ENCODE results near the gene CENPC.
A peak's percentile ranks its signal among the peaks of the same experiment; 100 is the strongest.
"Not testable (repeated sequence)": the region's sequence is repeated elsewhere in the genome, so short reads cannot be mapped to it uniquely, and the experiment has no call there.

Gene CENPC, protein sequence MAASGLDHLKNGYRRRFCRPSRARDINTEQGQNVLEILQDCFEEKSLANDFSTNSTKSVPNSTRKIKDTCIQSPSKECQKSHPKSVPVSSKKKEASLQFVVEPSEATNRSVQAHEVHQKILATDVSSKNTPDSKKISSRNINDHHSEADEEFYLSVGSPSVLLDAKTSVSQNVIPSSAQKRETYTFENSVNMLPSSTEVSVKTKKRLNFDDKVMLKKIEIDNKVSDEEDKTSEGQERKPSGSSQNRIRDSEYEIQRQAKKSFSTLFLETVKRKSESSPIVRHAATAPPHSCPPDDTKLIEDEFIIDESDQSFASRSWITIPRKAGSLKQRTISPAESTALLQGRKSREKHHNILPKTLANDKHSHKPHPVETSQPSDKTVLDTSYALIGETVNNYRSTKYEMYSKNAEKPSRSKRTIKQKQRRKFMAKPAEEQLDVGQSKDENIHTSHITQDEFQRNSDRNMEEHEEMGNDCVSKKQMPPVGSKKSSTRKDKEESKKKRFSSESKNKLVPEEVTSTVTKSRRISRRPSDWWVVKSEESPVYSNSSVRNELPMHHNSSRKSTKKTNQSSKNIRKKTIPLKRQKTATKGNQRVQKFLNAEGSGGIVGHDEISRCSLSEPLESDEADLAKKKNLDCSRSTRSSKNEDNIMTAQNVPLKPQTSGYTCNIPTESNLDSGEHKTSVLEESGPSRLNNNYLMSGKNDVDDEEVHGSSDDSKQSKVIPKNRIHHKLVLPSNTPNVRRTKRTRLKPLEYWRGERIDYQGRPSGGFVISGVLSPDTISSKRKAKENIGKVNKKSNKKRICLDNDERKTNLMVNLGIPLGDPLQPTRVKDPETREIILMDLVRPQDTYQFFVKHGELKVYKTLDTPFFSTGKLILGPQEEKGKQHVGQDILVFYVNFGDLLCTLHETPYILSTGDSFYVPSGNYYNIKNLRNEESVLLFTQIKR

DNA sequence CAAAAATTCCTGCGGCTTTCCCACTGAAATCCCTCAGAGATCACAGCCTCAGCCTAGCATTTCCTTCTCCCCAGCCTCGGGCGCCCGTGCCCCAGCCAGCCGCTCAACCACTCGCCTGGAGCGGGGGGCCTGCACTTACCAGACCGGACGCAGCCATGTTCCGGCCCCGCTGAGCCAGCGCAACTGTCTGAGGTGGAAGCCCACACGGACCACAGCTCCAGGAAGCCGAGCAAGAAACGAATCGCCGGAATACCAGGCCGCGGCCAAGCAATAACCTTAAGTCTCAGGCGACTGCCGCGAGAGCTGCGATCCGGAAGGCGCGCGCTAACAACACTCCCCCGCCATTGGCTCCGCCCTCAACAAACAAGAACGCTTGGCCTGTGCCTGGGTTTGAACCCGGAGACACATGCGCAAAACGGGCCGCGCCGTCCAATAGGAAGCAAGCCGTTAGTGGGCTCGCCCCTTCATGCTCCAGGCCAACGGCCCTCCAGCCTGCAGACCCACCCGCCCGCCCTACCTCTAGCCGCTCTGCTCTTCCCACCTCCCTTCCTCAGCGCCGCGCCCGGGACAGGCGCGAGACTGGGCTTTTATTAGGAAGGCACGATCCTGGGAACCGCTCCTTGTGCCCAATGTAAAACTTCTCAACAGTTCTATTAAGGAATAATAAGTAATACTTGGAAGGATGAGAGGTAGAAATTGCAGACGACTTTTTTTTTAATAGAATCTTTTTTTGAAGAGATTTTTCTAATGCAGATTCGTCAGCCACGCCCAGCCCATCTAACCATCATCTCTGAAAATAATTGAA is at the start of gene CENPC:
CENPC (minus strand) TSS at position 305 of the 805 bp plus-strand sequence; CDS start at position 157, 148 bp downstream.
- DNase-seq, result peak; percentile 97

DNA sequence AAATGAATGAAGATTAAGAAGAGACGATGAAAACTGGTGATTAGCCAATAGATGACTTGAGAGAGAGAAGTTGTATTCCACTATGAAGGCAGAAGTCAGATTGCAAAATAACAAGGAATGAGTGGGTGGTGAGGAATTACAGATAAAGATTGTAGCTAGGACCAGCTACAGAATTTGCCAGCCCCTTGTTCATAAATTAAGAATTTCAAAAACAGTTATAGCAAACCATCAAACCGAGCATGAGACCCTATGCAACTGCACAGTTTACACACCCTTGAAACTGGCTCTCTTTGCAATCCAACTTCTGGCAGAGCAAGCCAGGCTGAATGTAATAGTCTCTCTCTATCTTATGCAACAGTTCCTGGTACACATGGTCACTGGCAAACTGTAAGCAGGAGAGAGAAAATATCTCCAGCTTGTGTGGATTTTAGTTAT is 48.5 kb upstream of the CENPC start:
- DNase-seq, result no peak

DNA sequence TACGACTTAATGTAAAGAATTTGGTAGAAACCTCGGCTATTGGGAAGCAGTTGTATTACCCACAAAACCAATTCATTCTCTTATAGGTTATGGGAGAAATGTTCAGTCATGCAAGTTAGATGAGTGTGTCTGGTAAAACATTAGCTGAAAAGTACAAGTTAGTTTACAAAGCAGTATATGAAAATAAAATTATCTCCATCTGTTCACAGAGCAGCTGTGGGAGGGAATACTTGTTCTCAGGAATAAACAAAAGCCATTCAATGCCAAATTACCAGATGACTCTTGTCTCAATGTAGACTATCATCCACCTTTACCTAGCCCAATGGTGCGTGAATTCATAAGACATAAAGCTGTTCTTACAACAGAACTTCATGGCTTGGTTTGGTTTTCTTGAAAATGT is 41.9 kb upstream of the CENPC start:
- DNase-seq, result no peak

DNA sequence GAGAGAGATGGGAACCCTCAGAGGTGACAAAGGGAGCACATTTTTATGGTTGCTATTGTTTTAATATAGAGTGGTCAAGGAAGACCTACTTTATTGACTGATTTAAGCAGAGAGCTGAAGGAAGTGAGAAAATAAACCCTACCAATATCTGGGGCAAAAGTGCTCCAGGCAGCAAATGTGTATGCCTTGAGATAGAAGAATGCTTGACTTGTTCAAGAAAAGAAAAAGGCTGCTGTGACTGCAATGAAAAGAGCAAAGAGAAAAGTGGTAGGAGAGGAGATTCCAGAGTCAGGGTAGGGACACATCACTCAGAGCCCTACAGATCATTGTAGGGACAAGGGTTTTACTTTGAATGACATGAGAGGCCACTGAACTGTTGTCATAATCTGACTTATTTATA is 39.2 kb upstream of the CENPC start:
- no peak for DNase-seq

DNA sequence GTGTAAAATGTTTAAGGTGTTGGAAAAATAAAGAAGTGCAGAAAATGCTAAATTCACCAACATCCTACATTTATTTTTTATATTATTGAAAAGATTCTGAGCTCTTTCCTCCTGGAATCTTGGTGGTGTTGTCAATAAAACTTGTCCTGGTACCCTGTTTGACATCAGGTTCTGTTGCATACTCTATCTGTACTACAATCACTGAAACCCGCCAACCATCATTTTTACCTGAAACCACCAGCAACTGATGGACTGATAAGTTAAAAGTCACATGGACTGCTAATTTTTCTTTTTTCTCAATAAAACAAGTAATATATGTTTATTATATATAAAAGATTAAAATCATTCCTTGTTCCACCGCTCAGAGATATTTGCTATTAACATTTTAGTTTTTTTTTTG is 36.6 kb upstream of the CENPC start:
- DNase-seq, result no peak

DNA sequence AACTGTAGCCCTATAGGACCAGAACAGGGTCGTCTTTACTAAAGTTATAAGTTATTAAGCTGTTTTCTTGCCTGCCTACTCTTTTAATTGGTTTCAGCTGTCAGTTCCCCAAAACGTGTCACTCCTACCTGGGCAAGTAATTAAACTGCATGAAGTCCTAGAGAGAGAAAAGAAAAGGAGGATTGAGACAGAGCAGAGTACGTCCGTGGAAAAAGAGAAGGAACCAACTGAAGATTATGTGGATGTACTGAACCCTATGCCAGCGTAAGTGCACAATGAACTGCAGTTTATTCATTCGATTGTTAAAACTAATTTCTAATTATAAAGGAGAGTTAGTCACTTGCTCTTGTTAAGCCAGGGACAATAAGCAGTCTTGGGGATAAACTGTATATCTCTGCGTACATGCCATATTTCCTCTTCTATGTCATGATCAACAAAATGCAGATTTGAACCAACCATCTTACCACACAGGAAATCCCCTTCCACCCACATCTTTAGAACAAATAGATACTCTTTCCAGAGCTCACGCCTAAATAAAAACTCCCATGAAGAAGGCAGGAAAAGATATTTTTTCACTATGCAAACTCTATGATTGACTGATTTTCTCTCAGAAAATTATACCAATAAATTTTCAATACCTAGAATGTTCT is 36.0 kb upstream of the CENPC start:
- peak; percentile 50 for DNase-seq

DNA sequence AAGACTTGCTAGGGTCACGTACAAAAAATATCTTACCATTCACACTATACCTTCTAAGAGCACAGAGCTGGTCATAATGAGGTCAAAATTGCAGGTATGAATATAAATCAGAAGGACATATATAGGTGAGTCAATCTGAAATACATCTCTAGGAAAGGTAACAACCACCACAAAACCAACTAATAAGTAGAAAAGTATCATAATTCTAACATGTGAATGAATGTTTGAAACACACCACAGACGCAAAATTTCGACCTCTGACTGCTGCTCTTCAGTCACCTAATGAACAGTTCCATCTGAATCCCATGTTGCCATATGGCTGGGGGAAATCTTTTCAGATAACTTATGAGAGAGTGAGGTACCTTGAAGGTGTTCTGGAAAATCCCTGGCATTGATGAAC is 35.3 kb upstream of the CENPC start:
- DNase-seq, result peak; percentile 17

DNA sequence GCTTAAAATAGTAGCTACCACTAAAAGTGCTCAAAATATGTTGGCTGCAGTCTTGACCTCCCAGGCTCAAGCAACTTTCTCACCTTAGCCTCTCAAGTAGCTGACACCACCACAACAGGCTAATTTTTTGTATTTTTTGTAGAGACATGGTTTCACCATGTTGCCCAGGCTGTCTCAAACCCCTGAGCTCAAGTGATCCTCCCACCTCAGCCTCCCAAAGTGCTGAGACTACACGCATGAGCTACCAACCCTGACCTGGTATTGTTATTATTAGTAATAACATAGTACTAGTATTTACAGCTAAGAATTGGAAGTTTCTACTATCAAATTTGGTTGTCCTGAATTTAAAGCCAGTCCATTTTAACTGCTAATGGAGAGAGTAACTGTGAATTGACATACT is 31.2 kb upstream of the CENPC start:
- no peak for DNase-seq

DNA sequence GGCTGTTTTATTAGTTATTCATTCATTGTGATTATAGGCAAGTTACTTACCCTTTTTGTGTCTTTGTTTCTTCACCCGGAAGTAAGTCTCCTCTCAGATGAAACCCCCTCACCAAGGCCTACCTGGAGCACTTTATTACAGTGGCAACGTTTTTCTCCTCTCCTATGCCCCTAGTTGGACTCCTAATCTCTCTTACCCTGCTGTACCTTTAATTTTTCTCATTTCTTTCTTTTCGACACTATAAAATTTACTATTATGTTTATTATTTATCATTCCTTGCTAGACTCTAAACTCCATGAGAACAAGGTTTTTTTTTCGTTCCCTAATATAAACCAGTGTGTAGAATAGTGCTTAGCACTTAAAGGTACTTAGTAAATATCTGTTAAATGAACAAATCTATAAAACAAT is 30.8 kb upstream of the CENPC start:
- DNase-seq, result no peak

DNA sequence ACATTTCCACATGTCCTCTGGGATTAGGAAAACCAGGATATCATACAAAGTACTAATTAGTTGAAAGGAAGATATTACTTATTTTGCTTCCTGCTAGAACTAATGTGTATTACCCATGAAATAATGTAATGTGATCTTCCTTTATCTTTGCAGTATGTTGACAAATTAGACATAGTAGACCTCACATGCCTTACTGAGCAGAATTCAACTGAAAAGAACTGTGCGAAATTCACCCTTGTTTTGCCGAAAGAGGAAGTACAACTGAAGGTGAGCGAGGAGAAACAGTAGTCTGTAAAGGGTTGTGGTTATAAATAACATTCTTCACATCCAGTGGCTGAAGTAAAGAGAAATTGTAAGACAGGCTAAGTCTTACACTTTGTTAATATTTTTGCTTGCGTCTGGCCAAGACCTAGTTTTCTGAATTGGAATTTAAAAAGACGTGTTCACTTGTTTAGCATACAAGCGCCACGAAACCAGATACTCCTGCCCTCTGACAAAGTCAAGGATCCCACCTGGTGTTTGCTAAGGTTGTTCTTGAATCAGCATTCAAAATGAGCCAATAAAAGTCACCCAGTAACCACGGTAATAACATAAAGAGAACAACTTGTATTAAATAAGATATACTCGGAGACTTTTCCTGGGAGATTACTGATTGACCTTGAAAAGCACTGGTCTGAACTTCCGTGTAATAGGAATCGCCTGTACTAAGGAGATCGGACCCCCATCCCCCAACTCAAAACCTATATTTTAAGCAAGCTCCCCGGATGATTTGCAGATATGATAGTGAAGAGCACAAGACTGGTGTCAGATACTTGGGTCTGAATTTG is 30.1 kb upstream of the CENPC start:
- DNase-seq, result peak; percentile 9

DNA sequence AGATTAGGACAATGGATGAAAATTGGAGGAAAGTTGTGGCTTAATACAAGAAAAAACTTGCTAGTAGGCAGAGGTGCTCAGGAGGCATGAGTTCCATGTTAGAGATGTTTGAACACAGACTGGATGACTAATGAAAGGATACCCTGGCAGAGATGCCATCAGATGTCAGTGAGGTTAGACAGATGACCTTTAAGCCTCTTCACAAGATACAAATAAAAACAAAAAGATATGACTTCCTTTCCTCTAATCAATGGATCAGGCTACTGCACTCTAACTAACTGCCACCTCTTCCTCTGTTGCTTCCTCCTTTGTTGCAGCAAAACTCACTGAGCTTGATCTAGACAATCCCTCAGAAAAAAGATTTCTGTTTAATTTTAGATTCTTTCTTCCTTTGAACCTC is 27.9 kb upstream of the CENPC start:
- no peak for DNase-seq

DNA sequence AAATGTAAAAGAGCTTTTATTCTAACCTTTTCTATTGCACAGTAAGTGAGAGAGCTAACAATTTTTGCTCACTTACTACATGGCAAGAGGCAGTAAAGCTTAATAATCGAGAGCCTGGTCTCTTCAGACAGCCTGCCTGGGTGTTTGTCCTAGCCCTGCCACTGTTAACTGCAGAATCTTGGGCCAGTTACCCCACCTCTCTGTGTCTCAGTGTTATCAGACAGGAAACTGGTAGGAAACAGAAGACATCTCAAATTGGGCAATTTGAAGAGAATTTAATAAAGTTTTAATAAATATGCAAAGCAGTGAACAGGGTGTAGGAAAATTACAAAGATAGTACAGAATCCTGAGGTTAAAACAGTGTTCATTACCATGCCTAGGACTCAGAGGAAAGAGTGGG is 26.7 kb upstream of the CENPC start:
- no peak for DNase-seq

DNA sequence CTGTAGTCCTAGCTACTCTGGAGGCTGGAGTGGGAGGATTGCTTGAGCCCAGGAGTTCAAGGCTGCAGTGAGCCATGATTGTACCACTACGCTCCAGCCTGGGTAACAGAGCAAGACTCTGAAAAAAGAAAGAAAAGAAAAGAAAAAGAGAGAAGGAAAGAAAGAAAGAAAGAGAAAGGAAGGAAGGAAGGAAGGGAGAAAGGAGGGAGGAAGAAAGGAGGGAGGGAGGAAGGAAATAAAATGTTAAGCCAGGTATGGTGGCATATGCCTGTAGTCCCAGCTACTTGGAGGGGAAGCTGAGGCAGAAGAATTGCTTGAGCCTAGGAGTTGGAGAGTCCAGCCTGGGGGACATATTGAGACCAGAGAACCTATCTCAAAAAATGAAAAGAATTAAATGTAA is 25.2 kb upstream of the CENPC start:
- no peak for DNase-seq

DNA sequence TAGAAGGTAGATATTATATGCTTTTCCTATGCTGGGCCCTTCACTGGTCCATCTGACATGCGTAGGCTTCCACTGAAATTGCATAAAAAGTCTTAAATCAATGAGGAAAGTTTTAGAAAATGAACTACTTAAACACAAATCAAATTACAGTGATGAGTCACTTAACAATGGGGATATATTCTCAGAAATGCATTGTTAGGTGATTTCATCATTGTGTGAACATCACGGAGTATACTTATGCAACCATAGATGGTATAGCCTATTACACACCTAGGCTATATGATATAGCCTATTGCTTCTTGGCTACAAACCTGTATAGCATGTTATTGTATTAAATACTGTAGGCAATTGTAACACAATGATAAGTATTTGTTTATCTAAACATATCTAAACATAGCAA is 23.5 kb upstream of the CENPC start:
- DNase-seq, result no peak

DNA sequence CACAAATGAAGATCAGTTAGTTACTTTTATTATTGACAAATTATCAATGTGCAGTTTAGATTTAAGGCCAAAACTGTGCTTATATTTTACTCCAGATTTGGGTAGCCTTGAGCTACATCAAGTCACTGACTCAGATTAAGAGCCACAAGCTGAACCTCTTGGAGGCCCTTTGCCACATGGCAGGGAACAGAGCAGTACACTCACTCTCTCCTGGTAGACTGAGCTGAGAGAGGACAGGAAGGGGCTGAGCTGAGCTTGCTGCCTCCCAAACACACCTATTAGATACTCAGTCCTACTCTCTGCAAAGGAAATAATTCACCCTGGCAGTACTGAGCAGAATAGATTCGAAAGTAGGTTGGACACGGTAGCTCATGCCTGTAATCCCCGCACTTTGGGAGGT is 21.0 kb upstream of the CENPC start:
- no peak for DNase-seq

DNA sequence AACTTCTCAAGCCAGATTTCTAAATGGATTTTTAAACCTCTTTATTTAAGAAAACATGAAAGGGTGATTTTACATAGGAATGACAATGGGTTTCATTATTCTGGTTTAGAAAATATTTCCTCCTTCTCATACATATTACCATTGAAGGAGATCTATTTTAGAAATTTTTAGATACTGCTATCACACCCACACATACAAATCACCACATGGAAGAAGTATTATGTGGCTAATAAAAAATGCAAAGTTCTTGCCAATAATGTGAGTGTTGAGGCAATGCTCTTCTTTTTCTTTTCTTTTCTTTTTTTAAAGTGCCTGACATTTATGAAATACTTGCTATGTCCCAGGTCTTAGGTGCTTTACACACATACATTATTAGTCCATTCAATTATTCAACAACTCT is 20.0 kb upstream of the CENPC start:
- no peak for DNase-seq

DNA sequence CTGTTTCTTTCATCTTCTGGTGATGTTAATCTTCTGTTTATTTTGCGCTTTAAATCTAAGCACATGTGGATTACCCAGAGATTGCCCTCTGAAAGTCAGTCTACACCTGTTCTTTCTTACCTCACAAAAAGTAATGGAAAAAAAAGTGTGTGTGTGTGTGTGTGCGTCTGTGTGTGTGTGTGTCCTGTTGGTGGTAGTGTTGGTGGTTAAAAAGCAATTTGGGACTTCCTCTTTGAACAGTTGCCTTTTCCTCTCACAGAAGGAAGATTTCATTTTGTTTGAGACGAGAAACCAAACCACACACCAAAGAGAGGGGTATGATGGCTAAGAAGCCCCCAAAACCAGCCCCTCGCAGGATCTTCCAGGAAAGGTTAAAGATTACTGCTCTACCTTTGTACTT is 13.2 kb upstream of the CENPC start, which contains the start of gene STAP1:
STAP1 (plus strand) TSS at position 235 of the 400 bp plus-strand sequence; CDS start at position 318, 83 bp downstream.
- peak; percentile 45 for DNase-seq

DNA sequence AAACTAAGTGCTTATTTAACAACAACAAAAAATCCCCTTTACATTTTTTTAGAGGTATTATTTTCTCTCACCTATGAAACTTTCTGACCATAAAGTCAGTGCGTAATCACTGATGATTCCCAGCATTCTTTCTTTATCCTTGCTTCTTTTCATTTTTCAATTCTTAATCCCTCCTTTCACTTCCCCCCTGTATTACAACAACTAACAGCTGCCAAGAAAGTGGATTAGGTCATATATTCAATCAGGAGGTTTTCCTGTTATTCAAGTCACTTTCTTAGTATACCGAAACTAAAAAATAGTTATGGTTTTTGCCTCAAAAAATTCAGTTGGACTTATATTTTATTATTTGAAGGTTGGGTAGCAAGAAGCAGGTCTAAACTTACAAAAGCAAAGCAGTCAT is 11.1 kb upstream of the CENPC start:
- no peak for DNase-seq

DNA sequence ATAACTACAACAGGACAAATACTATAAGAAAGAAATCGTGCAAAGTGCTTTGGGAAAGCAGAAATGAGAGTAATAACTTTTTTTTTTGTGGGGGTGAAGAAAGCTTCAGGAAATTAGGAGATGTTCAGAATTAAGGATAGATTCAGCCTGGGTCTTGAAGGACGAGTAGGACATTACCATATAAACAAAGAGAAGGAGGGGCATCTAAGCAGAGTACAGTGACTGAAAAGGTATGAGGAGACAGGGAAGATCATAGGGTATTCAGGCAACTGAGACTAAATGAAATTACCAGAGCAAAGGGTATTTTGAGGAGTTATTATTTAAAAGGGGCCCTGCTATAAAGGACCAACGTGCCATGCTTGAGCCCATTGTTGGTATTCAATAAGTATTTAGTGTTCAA is 10.1 kb upstream of the CENPC start:
- DNase-seq, result no peak

DNA sequence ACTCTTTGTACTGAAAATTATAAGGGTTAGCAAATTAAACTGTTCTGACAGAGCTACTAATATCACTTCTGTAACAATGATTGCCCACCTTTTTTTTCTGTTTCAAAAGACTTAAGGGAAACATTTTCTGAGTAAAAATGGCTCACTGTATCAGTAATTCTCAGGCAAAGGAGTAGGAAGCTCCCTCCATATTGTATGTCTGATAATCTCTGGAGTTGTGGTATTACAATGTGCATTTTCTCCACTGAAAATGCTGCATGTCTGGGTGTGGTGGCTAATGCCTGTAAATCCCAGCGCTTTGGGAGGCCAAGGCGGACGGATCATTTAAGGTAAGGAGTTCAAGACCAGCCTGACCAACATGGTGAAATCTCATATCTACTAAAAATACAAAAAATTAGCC is 8.8 kb upstream of the CENPC start:
- no peak for DNase-seq

DNA sequence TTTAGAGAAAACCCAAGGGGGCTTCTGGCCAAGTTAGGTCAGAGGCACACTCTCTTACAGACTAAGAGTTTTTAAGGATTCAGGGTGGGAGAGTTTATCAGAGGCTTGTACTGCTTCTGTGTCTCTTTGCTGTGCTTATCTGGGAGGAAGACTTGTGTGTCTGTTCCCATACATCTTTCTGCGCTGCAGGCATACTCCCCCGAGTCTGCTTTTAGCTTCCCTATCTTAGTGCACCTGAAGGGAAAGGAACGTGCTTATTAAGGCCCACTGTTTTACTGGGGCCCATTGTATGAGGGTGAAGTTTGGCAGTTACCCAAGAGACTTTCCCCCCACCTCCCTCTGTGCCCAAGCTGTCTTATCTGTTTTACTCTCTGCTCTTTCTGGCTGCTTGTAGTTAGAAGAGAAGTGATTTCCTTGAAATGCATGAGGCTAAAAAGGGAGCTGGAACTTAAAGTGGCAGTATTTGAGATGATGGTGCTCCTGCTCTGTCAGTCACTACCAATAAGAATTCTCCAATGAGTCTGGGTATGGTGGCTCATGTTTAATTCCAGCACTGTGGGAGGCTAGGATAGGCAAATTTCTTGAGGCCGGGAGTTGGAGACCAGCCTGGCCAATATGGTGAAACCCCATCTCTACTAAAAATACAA is 7.0 kb upstream of the CENPC start:
- DNase-seq, result not testable (repeated sequence)
